H7 (cell line): ENCODE results near the gene CFAP99. TPM values are rescaled to one million over a fixed set of nuclear protein-coding genes. Genes with fewer than 3 reads are reported as not detected.

ENCODE experiments used
- DNase-seq: peaks from one replicate; pipeline ENCODE4 v3.0.0; 2012
- H3K27me3 ChIP-seq: 2 replicates; pipeline ENCODE4 v1.6.0; 2011; ENCODE audit warnings: mild to moderate bottlenecking, low read length; ENCODE audit not compliant: control insufficient read depth, insufficient read depth
- H3K36me3 ChIP-seq: replicated peaks from 2 replicates; pipeline ENCODE4 v1.5.1; 2011; ENCODE audit warnings: low read length; ENCODE audit not compliant: control insufficient read depth, insufficient read depth
- H3K4me3 ChIP-seq: 2 replicates; pipeline ENCODE4 v1.5.1; 2011; ENCODE audit warnings: low read depth, mild to moderate bottlenecking, control low read depth, low read length, moderate library complexity; ENCODE audit not compliant: insufficient read depth
- total RNA-seq: library from RNA; depleted of rRNA; stranded (reverse); fragments of >200 nt; shearing (Covaris generic); gene quantifications from 2 replicates; pipeline ENCODE4 v1.2.3, GENCODE V29; 2014

The CFAP99 gene
- total RNA-seq, 1 experiment from 2014 or later = not detected

- peak; percentile 47 for DNase-seq
- Histone ChIP-seq H3K27me3 (no peaks in the 10 kb centered on the region), H3K4me3 (no peak overlapping the region), H3K36me3 (no peaks in the 10 kb centered on the region)
These were observed 31.0 kb downstream of the CFAP99 start for GRCh38 chr4:2449511-2450392.

DNA sequence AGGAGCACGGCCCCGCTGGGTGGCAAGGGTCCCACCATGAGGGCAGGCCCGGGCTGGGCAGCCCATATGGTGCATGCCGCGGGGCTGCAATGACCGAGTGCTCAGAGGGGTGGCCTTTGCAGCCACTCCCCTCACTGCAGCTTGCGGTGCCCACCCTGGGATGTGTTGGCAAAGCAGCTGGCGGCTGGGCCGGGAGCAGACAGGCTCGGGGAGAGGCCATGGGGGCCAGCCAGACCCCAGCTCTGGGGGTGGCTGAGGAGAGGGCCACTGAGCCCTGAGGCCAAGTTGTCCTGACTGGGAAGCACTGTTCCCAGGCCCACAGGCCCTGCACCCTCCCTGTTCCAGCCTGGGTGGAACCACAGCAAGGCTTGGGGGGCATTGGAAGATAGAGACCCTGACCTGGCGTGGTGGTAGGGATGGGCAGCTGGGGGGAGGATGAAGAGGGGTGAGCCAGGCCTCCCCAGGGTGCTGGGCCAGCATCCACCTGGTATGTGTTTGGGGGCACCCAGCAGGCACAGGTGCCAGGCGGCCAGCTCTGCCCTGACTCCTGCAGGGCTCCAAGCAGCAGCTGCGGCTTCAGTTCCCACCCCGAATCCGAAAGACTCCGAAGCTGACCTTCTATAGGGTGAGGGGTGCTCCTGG, 31.8 kb downstream of the CFAP99 start:
- H3K27me3 ChIP-seq = no peaks in the 10 kb centered on the region
- H3K4me3 ChIP-seq = no peak overlapping the region
- DNase-seq = peak; percentile 53
- no peaks in the 10 kb centered on the region for H3K36me3 ChIP-seq

GRCh38 chr4:2451036-2451520, 32.3 kb downstream of the CFAP99 start:
- DNase-seq = peak; percentile 50
- H3K27me3 ChIP-seq = no peaks in the 10 kb centered on the region
- H3K4me3 ChIP-seq = no peak overlapping the region
- no peaks in the 10 kb centered on the region for H3K36me3 ChIP-seq

DNA sequence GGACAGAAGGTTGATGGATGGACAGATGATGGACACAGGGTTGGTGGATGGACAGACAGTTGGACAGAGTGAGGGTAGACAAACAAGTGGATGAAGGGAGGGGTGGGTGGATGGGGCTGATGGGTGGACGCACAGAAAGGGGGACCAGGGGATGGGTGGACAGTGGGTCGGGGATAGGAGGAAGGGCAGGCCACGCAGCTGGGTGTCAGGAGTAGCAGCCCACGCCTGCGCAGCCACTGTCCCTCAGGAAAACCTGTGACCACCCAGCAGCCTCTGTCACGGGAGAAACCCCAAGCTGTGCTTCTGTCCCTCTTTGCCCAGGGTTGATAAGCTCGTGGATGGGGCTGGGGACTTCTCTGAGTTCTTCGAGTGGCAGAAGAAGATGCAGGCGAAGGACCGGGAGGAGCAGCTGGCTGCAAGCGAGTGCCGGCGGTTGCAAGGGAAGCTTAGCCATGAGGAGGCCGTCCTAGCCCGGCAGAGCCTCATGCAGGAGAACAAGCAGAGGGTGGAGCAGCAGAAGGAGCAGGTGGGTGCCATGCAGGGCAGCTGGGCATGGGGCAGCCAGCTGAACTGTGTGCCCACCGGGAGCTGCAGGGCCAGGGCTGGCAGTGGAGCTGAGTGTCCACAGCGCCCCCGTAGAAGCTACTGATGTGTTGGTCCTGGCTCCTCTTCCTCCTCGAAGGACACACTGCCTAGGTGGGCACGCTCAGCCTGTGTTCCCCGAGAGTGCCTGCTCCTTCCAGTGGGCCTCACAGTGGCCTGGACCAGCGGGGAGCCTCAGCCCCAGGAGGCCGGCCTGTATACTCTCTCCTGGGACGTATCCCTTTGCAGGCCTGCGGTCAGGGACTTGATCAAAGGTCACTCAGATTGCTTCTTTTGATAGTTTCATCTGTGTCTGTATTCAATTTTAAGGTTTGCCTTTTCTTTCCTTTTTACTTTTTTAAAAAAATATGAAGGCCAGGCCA, 33.3 kb downstream of the CFAP99 start:
- no peaks in the 10 kb centered on the region for H3K27me3 ChIP-seq
- no peaks in the 10 kb centered on the region for H3K36me3 ChIP-seq
- no peak overlapping the region for H3K4me3 ChIP-seq
- DNase-seq = peak; percentile 61

DNA sequence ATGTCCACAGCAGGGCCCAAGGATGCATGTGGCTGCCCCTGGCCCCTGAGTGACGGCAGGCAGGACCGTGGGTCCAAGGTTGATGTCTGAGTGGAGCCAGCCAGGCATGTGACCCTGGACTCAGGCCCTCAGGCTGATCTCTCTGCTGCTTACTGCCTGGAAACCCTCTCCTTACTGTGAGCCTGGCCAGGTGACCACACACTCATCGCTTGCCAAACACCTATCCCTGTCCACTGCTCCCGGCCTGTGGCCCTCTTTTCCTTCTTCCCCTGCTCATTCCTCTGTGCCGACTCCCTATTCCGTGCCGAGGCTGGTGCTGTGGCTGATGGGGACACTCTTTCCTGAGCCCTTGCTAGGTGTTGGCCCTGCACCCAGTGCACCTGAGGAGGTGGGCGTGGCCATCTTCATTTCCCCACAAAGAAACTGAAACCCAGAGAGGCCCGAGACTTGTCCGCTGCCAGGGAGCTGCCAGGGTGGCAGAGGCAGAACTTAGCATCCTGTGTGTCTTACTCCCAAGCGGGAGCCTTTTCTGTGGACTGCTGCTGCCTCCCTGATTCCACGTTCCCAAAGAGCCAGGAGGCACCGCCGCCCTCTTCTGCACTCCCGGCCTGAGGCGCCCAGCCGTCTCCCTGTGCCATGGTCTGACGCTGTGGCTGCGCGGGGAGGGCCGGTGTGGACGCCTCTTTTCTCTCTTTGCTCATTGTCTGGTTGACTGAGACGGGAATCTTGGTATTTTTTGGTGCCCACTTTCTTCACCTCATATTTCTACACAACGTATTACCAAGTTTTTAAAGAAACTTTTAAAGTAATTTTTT, 38.9 kb downstream of the CFAP99 start:
- Histone ChIP-seq H3K36me3 (no peaks in the 10 kb centered on the region), H3K27me3 (peaks cover 11% of the 10 kb centered on the region), H3K4me3 (no peak overlapping the region)
- DNase-seq = peak; percentile 46

DNA sequence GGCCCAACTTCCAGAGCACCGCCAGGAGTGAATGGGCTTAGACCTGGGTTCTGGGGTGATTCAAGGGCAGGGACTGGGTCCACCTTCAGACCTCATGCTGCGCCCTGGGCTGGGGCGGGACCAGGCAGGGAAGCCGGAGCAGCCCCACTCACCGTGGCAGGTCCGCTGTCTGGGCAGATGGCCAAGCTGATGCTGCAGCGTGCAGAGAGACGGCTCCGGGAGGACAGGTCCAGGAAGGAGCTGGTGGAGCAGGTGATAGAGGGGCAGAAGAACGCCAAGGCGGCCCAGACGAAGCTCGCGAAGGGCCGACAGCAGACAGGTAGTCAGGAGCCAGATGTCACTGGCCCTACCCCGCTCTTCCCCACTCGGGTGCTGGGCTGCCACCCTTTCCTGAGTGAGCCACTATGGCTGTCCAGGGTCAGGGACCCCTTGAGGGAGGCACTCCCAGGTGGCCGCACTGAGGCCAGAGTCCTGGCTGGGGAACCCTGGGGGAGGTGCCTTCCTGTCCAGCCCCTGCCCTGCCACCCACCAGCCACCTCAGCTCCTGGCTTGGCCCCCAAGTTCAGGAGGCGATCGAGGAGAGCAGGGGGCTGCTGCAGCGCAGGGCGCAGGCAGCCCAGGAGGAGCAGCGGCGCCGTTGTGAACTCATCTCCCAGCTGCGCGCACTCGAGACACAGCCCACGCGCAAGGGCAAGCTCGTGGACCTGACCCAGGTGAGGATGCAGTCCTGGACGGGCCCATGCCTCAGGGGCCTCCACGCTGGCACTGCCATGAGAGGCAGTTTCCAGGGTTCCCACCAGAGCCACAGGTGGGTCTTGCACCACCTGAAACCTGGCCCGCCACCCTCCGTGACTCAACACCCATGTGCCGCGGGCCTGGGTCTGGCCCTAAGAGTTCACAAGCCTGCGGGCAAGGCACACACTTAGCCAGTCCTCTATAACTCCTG, 40.1 kb downstream of the CFAP99 start:
- no peaks in the 10 kb centered on the region for H3K36me3 ChIP-seq
- peaks cover 21% of the 10 kb centered on the region for H3K27me3 ChIP-seq
- no peak for DNase-seq
- no peak overlapping the region for H3K4me3 ChIP-seq

GRCh38 chr4:2459589-2460349, 41.0 kb downstream of the CFAP99 start:
- H3K36me3 ChIP-seq = no peaks in the 10 kb centered on the region
- peaks cover 21% of the 10 kb centered on the region for H3K27me3 ChIP-seq
- DNase-seq = peak; percentile 48
- no peak overlapping the region for H3K4me3 ChIP-seq

DNA sequence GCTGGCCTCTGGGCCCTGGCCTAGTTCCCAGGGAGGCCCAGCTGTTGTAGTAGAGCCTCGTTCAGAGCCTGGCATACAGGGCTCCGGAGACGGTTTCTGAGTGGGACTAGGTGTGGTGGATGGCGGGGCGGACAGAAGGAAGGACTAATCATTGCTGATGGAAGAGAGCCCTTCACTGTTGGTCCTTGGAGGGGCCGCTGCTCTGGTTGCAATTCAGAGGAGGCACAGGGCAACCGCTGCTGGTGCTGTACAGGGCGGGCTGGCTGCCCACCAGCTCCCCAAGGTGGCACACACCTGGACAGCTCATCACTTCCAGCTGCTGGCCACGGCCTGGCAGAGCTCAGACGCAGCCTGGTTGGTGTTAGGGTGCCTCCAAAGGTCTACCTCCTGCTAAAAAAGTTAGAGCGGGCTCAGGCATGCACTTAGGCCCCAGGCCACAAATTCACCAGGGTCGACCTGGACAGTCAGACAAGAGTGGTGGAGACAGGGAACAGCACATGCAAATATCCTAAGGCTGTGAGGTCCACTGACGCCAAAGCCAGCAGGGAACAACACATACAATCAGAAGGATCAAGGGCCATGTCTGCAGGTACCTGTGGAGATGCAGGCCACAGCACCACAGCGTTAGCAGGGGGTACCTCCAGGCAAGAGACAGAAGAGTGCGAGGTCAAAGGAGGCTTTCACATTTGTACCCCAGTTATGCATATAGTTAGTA, 42.6 kb downstream of the CFAP99 start:
- H3K27me3 ChIP-seq = peaks cover 21% of the 10 kb centered on the region
- DNase-seq = no peak
- H3K36me3 ChIP-seq = no peaks in the 10 kb centered on the region
- H3K4me3 ChIP-seq = no peak overlapping the region

- peak; percentile 98 for DNase-seq
- Histone ChIP-seq H3K27me3 (peaks cover 21% of the 10 kb centered on the region), H3K36me3 (no peaks in the 10 kb centered on the region), H3K4me3 (peak overlapping the region; percentile 39)
These were observed 43.6 kb downstream of the CFAP99 start for GRCh38 chr4:2462218-2462991.

- Histone ChIP-seq H3K4me3 (peak overlapping the region; percentile 39), H3K36me3 (no peaks in the 10 kb centered on the region), H3K27me3 (peaks cover 21% of the 10 kb centered on the region)
- DNase-seq = peak; percentile 58
These were observed 44.4 kb downstream of the CFAP99 start for GRCh38 chr4:2462992-2463762.

GRCh38 chr4:2465032-2465431, 46.3 kb downstream of the CFAP99 start:
- H3K4me3 ChIP-seq = no peak overlapping the region

More at GRCh38 chr4:2465032-2465431, 46.3 kb downstream of the CFAP99 start:
- no peak for DNase-seq
- Histone ChIP-seq H3K36me3 (no peaks in the 10 kb centered on the region), H3K27me3 (peaks cover 21% of the 10 kb centered on the region)
